GM19455 (cell line): ENCODE measurements around the gene PTPRC.
A peak's percentile ranks its signal among the peaks of the same experiment; 100 is the strongest.

ENCODE experiments used
- ATAC-seq: cut with Tn5 transposase; IDR thresholded peaks from one replicate; pipeline ENCODE4 v1.9.1; 2021; ENCODE audit not compliant: unreplicated experiment

The PTPRC gene

DNA sequence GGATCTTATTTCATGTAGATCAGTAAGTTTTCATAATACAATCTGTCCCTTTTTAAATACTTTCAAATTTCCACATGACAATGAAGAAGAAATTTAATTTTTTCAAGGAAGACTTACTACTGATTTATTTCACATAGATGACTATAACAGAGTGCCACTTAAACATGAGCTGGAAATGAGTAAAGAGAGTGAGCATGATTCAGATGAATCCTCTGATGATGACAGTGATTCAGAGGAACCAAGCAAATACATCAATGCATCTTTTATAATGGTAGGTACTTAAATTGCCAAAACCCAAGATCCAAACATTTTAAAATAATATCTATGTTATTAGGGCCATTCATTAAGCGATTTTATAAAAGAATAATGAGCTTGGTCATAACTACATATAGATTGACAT lies 110.4 kb downstream of the PTPRC start:
- ATAC-seq = no peak

DNA sequence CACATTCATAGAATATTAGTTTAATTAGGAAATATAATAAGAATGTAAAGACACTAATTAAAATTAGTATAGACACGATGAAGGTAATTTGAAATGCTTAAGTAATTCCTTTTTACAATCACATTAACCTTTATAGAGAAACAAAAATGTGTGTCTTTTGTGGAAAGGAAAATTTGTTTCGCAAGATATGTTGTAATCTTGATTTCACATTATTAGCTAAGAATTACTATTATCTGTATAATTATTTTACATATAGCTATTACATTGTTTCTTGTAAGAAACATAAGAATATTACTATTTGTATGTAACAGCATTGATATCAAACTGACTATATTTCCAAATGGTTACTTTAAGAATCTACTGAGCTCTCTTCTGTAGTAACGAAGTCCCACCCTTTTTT lies 111.2 kb downstream of the PTPRC start:
- no peak for ATAC-seq

DNA sequence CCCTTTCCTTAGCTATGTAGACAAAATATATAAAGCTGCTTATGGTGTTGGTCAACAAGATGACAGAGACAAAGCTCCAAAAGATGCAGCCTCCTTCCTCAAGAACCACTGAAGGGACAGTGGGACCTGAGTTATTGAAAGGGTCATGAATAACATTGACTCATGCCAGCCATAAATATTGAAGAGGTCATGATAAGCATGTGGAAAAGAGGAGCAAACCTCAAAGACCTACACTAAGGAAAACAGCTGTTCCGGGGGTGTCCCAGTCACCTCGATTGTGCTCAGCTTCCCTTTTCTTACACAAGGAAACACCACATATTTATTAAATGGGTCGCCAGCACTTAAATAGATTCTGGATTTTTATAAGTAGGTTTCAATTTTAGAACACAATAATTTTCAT lies 112.9 kb downstream of the PTPRC start:
- ATAC-seq = no peak

DNA sequence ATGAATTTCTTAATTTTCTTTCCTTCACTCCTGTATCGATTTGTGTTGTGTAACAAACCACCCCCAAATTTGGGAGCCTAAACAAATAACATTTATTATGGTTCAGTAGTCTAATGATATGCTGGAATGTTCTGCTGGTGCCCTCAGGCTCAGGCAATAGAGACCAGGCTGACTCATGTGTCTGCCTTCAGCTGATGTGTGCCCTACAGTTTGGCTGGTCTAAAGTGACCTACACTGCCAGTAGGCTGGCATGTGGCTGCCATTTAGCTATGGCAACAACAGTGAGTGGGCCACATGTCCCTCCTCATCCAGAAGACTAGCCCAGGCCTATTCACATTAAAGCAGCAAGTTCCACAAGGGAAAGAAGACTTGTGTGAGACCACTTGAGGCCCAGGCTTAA lies 115.8 kb downstream of the PTPRC start:
- ATAC-seq = no peak

DNA sequence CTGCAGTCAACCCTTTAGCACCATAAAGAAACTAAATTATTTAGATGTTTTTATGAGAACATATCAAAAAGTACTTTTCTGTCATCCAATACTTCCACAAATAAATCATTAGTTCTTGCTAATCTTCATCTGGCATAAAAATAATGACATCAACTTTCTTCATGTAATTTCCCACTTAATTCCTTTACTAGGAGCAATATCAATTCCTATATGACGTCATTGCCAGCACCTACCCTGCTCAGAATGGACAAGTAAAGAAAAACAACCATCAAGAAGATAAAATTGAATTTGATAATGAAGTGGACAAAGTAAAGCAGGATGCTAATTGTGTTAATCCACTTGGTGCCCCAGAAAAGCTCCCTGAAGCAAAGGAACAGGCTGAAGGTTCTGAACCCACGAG lies 116.9 kb downstream of the PTPRC start:
- ATAC-seq = no peak

DNA sequence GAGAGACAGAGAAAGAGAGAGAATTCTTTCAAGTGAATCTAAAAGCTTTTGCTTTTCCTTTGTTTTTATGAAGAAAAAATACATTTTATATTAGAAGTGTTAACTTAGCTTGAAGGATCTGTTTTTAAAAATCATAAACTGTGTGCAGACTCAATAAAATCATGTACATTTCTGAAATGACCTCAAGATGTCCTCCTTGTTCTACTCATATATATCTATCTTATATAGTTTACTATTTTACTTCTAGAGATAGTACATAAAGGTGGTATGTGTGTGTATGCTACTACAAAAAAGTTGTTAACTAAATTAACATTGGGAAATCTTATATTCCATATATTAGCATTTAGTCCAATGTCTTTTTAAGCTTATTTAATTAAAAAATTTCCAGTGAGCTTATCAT lies 117.6 kb downstream of the PTPRC start:
- ATAC-seq = no peak

DNA sequence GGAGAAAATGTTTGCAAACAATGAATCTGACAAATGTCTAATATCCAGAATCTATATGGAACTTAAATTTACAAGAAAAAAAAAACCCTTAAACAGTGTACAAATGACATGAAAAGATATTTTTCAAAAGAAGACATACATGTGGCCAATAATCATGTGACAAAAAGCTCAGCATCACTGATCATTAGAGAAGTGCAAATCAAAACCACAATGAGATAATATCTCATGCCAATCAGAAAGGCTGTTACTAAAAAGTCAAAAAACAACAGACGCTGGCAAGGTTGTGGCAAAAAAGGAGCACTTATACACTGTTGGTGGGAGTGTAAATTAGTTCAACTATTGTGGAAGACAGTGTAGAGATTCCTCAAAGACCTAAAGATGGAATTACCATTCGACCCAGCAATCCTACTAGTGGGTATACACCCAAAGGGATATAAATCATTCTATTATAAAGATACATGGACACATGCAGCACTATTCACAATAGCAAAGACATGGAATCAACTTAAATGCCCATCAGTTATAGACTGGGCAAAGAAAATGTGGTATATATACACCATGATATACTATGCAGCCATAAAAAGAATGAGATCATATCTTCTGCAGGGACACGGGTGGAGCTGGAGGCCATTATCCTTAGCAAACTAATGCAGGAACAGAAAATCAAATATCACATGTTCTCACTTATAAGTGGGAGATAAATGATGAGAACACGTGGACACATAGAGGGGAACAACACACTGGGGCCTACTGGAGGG lies 123.2 kb downstream of the PTPRC start:
- no peak for ATAC-seq

DNA sequence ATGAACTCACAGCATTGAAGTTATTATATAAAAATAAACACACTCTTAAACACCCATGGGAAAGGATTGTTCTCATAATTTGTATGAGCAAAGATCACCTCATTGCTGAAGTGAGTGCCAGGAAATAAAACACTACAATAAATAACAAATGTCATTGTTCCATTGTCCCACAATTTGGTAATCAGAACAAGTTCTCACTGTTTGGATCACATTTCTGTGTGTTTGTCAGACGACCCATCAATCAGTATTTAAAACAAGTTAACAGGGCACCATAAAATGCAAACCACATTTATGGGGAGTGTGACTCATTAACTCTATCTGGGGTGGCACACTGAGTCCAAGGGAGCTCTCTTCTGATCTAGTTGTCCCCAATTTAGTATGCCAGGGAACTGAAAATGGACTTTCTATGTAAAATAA lies 124.5 kb downstream of the PTPRC start:
- no peak for ATAC-seq

DNA sequence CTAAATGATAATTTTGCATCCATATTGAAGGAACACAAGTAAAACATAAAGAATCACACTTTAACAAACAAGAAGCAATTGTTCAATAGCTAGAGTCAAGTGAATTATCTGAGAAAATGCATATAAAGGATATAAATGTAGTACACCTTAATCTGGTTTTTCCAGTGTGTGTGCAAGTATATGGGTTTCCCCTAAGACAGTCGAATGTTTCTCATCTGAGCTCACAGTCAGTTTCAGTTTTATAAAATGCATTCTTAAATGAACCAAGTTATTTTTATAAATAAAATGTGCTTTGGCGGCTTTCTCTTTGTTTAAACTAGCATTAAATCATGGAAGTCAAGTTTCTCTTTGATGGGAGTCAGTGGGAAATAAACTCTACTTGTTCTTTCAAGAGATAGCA lies 125.9 kb downstream of the PTPRC start:
- no peak for ATAC-seq

DNA sequence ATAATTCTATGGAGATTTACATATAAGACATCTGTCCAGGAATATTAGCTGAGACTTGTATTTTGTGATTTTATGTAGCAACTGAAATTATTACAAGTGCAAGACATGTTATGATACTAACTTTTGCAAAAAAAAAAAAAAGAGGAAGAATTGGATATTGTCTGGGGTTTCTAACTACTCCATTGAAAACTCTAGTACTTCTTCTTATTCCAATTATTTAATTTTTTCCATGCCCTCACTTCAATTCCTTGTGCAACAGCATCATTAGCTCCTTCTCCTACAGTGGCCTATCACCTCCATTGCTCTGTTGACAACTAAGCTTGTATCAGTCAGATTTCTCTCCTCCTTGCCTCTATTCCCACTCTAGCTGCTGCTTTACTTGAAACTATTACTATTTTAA lies 126.6 kb downstream of the PTPRC start:
- no peak for ATAC-seq

DNA sequence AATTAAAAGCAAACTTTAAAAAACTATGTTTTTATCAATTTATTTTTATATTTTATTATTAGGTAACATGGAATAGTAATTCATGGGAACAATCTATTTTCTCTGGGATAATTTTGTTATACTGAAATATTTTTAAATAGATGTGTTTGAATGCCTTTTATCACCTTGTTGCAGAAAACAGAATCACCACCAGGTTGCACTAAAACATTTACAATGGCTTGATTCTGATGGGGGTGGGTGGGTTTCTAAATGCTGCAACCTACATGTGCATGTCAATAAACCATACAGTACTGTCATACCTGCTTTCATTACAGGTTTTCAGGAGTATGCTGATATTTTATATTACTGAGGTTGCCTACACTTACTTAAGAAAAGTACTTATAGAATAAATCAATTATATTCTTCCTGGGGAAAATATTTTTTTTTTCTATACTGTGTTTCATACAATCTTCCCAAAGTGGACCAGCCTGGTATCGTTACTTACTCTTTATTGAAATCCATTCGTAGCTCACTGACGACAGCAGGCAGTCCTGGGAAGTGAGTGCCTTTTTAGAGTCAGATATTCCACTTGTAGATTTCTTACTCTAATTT lies 132.8 kb downstream of the PTPRC start:
- ATAC-seq = no peak

DNA sequence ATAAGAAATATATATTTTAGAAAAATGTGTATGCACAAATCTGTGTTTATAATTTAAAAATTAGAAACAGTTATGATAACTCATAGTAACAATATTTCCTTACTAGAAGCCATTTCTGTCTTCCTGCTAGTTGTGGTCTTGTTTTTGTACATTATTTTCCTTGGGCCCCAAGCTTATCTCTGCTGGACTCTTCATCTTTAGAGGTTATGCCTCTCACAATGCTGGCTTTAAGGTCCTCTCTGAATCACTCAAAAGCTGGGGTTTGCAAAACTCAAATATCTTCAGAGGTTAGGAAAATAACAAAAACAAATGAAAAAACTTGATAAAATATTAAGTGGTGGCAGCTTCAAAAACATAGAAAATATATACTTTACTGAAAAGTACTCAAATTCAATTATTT lies 133.8 kb downstream of the PTPRC start:
- no peak for ATAC-seq

DNA sequence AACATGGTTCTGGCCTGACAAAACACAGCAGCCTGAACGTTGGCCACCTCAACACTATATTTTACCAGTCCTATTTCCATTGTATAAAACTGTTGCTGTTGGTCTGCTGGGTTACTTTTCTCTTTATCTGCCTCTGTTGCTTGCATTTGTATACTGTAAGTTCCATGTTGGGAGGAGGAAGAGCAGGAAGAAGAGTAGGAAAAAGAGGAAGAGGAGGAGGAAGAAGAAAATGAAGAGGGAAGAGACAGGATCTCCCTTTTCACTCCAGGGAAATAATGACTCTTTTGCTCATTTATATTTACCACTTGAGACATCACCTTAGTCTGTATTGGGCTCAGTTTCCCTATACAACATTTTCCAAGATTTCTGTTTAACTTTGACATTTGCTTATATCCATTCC lies 134.2 kb downstream of the PTPRC start:
- no peak for ATAC-seq

DNA sequence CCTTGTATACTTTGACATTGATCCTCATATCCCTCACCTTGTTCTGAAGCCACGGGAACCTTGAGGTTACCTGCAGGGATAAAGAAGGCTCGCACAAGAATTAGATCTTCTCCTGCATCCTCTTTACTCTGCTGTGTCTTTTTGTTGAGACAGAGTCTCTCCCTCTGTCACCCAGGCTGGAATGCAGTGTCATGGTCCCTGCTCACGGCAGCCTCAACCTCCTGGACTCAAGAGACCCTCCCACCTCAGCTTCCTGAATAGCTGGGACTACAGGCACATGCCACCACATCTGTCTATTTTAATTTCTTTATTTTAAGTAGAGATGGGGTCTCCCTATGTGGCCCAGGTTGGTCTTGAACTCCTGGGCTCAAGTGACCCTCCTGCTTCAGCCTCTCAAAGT lies 134.7 kb downstream of the PTPRC start:
- no peak for ATAC-seq

DNA sequence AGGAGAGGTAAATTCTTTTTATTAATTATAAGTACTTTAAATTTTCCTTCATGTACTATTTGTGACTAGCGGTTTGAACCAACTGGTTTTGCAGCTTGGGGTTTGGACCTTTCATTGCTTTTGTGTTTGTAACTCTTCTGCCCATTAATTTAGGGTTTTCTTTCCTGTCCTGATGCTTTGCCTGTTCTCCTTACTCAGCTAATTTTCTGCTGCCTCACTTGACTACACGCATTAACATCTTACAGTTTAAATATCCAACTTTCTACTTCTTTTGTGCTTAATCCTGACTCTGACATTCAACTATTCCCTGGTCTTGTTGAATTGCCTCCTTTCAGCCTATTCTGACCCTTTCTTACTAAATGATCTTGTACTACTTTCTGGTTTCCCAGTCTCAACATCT lies 135.6 kb downstream of the PTPRC start:
- no peak for ATAC-seq

DNA sequence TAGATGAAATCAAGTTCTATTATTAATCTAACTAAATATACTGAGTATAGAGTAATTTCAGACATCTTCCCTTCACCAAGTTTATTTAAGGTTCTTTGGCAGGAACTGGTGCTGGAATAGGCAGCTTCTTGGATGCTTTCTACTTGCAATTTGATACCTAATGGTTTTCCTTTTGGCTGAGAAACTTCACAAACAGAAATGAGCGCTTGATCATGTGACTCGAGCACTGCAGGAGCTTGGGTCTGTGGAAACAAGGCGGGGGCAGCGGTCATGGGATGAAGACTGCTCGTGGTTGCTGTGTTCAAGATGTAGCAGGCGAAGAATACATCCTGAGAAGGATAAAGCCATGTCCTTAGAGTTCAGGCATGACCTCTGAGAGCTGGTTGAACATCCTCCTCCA lies 136.8 kb downstream of the PTPRC start:
- ATAC-seq = no peak

DNA sequence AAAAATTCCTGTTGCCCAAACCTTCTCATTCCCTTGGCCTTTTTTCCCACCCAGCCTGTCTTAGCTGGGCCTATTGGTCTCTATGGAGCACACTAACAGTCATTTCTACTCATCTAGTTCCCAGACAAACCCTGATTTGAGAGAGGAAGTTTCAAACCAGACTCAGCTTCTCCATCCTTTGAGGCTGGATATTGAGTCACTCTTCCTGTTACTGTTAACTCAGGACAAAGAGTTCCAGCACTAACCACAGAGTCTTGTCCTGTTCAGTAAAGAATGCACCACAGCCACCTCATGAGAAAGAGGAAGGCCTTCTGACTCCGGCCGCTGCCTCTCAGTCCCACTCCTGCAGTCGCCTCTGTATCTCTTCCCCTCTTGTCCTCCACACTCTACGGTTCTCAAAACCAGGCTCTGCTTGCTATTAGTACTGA lies 137.8 kb downstream of the PTPRC start:
- ATAC-seq = no peak

DNA sequence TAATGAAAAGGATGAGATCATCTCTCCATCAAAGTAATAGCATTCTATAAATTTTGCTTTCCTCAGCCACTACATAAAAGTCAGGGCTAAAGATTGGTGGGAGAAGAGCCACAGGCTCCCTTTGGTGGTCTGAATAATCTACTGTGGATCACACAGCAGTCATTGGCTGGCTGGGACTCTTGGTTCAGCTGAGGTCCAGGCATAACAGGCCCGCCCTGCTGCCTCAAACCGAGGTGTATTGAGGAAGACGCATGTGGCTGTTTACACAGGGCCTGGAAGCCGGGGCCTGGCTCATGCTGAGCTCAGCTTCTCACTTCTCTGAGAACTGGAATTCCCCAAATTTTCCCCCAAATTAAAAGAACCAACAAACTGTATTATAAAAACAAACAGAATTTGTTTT lies 139.2 kb downstream of the PTPRC start:
- ATAC-seq = no peak

DNA sequence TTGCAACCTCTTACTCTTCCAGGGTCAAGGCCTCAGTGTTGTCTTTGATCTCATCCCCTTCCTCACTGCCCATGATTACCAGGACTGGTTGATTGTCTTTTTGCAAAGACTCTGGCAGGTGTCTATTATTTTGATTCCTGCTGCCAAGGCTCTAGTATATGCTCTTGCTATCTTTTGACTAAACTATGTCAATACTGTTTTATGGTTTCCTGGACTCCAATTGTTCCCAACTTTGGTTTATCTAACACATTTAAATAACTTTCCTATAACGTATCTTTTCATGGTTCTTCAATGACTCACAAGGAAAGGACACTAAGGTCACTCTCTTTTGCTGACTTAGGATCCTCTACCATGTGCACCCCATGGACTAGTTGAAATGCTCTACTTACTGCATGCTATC lies 141.5 kb downstream of the PTPRC start:
- no peak for ATAC-seq

DNA sequence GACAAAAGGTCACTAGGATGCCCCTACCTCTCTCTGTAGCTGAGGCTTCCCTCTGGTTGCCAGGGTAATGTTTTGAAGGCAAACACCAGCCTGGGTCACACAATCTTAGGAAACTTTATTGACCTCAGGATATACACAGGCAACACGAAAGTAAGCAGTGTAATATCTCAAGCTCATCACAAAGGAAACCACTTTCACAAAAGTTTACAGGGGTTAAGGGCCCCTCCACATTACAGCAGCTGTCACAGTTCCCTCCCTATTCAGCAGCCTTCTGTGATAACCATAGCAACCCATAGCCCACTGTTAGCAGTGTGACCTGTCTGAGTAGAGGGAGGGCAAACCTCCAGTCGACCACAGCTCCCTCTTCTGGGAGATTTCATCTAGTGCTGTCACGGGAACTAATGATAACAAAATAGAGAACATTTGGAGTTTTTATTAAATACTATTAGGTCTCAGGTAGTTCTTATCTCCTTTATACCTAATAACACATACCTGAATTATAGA lies 149.8 kb downstream of the PTPRC start:
- peak; percentile 58 for ATAC-seq

DNA sequence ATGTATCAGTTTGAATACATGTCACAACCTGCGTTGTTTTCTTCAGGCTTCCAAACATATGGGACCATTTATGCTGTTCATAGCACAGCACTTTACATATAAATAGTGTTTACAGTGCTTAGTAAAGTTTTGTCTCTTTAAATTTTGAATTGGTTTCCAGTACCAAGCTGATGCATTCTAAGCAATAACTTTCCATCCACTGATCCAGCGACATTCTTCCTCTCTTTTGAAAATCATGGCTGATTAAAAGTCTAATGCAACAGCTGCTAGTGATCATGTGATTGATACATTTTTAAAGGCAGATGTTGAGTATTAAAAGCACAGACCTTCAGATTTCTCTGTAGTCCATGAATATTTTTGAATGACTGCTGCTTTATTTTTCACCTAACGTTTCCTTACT lies 154.9 kb downstream of the PTPRC start:
- ATAC-seq = no peak

DNA sequence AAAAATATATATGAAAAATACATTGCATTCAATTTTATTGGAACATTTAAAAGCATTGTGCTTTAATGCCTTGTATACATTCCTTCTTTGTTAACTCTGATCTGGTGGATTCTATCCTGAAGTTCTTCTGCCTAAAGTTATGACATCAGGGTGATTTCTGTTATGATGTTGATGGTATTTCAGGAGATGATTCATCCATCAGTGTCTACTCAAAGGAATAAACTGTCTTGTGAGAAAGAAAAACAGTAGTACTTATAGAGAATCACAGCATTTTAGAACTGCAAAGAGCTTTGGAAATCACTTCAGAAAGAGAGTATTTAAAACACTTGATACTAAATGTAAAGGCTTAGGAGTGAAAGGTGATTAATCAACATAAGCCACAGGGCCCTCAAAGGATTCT lies 155.7 kb downstream of the PTPRC start:
- no peak for ATAC-seq

DNA sequence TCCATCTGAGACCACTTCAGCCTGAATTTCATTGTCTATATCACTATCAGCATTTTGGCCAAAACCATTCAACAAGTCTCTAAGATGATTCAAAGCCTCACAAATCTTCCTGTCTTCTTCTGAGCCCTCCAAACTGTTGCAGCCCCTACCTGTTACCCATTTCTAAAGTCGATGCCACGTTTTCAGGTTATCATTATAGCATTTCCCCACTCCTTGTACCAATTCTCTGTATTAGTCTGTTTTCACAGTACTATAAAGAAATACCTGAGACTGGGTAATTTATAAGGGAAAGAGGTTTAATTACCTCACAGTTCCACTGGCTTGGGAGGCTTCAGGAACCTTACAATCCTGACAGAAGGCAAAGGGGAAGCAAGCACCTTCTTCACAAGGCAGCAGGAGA lies 158.8 kb downstream of the PTPRC start:
- no peak for ATAC-seq
